Measurements from ENCODE around the gene TXNRD2.

TXNRD2 gene

GRCh38 chr22:19979712-19980493 is 38.3 kb upstream of the TXNRD2 start:
- DNase-seq = no peak

GRCh38 chr22:19978748-19979147 is 37.1 kb upstream of the TXNRD2 start:
- DNase-seq = no peak

GRCh38 chr22:19977296-19978243 is 36.0 kb upstream of the TXNRD2 start:
- DNase-seq = no peak

GRCh38 chr22:19976671-19977070 is 35.1 kb upstream of the TXNRD2 start:
- DNase-seq = no peak

- no peak for DNase-seq
Observed at GRCh38 chr22:19975707-19976035, 34.1 kb upstream of the TXNRD2 start.

GRCh38 chr22:19974935-19975706 is 33.5 kb upstream of the TXNRD2 start:
- no peak for DNase-seq

- DNase-seq = peak; percentile 32
Observed at GRCh38 chr22:19974268-19974861, 32.7 kb upstream of the TXNRD2 start.

GRCh38 chr22:19973551-19974267 is 32.1 kb upstream of the TXNRD2 start:
- no peak for DNase-seq

- DNase-seq = no peak
Observed at GRCh38 chr22:19972652-19973550, 31.3 kb upstream of the TXNRD2 start.

GRCh38 chr22:19972251-19972650 is 30.6 kb upstream of the TXNRD2 start:
- DNase-seq = no peak

- DNase-seq = no peak
Observed at GRCh38 chr22:19971276-19972124, 29.9 kb upstream of the TXNRD2 start.

- DNase-seq = peak; percentile 79
Observed at GRCh38 chr22:19970479-19971275, 29.1 kb upstream of the TXNRD2 start.

- DNase-seq = no peak
Observed at GRCh38 chr22:19970031-19970478, 28.4 kb upstream of the TXNRD2 start.

- no peak for DNase-seq
Observed at GRCh38 chr22:19969141-19969928, 27.7 kb upstream of the TXNRD2 start.

GRCh38 chr22:19968450-19968891 is 26.9 kb upstream of the TXNRD2 start:
- no peak for DNase-seq

GRCh38 chr22:19967850-19968449 is 26.3 kb upstream of the TXNRD2 start:
- no peak for DNase-seq

GRCh38 chr22:19966908-19967750 is 25.5 kb upstream of the TXNRD2 start:
- DNase-seq = no peak
